HG03565 (cell line): ENCODE results near the gene ITPKB.
"Not testable (repeated sequence)": the region's sequence is repeated elsewhere in the genome, so short reads cannot be mapped to it uniquely, and the experiment has no call there.

Experiments used
- ATAC-seq: cut with Tn5 transposase; IDR thresholded peaks from one replicate; pipeline ENCODE4 v1.9.1; 2021; ENCODE audit warnings: mild to moderate bottlenecking, moderate library complexity; ENCODE audit not compliant: unreplicated experiment

Gene ITPKB

DNA sequence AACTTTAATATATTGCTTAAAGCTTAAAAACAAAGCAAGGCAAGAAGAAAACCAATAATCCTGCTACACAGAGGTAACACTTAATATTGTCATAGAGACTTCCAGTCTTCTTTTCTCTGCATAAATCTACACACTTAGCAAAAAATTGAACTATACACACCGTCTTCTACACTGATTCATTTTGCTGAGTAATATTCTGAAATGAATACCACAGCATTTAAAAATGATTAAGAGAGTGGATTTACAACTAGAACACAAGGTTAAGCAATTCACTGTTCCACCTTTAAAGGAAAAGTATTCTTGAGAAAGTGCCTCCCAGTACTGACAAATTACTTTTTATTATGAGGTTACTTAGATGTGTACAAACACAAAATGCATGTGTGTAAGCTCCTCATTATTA, 22.2 kb upstream of the ITPKB start:
- no peak for ATAC-seq

DNA sequence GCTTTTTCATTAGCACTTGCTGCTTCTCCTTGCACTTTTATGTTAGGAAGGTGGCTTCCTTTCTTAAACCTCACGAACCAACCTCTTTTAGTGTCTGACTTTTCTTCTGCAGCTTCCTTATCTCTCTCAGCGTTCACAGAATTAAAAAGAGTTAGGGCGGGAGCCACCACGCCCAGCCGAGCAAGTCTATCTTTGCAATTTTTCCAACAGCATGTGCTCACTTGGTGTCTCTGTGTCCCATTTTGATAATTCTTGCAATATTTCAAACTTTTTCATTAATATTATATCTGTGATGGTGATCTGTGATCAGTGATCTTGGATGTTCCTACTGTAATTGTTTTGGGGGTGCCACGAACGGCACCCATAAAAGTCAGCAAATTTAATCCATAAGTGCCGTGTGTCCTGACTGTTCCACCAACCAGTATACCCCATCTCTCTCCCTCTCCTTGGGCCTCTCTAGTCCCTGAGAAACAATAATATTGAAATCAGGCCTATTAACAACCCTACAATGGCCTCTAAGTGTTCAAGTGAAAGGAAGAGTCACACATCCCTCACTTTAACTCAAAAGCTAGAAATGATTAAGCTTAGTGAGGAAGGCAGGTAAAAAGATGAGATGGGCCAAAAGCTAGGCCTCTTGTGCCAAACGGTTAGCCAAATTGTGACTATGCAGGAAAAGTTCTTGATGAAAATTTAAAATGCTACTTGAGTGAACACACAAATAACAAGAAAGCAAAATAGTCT, 15.9 kb upstream of the ITPKB start:
- no peak for ATAC-seq

DNA sequence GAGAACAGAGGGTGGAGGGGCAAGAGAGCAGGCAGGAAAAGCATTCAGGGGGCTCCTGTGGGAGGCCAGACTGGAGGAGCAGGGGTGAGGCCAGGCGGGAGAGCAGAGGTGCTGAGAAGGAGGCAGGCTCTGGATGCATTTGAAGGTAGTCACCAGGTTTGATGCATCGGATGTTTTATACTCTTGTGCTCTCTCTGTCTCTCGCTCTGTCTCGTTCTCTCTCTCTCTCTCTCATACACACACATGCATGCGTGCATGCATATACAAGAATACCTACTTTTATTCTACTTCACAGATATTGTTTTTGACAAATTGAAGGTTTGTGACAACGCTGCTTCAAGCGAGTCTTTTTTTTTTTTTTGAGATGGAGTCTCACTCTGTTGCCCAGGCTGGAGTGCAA, 15.0 kb upstream of the ITPKB start:
- ATAC-seq = no peak

DNA sequence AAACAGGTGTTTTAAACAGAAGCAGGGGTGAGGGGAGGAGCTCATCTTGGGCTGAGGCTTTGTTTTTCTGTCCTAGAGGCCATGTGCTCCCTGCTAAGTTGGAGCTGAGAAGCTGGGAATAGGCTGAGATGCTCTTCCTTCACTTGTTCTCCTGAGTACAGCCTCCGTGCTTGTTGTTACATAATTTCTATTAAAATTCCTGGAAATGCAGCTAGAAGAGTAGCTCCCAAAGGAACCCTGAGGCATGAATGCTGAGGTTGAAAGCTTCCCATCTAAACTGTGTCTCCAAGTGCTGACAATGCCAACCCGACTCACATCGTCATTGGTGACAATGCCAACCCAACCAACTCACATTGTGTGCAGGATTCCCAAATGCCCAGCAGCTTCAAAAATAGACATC, 12.6 kb upstream of the ITPKB start:
- no peak for ATAC-seq

DNA sequence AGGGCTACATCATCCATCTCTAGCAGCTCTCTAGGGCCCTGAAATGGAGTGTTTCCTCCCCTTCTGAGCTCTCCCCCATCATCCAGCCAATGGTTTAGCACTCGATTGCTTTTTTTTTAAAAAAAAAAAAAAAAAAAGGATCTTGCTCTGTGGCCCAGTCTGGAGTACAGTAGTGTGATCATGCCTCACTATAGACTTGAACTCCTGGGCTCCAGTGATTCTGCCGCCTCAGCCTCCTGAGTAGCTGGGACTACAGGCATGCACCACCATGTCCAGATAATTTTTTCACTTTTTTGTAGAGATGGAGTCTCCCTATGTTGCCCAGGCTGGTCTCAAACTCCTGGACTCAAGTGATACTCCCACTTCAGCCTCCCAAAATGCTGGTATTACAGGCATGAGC, 12.1 kb upstream of the ITPKB start:
- ATAC-seq = no peak

DNA sequence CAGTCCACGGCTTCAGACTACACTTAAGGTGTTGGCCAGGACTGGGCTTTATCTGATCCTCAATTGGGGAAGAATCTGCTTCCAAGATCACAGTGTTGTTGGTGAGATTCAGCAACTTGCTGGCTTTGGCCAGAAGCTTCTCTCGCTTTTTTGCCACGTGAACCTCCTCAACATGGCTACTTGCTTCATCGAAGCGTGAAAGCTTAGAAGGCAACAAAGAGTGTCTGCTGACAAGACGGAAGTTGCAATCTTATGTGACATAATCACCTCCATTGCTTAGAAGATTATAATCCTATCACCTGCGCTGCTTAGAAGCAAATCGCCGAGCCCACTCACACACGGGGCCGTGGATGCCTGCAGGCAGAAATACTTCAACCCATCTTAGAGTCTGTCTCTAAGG, 10.4 kb upstream of the ITPKB start:
- no peak for ATAC-seq

DNA sequence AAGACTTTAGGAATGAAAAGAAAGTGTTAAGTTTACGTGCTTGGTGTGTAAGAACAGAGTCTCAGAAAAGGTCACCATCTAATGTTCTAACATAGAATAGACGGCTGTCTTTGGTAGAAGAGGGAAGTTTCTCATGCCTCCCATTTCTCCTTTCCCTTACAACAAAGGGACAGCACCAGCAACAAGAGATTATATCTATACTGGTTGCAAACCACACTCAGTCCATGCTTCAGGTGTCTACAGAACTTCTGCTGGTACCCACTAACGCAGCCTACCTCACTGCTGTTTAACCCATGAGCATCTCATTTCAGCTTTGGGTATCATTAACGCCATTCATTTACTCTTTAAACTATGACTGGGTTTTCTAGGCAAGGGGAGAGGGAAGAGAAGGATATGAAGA, 9.2 kb upstream of the ITPKB start:
- ATAC-seq = no peak

DNA sequence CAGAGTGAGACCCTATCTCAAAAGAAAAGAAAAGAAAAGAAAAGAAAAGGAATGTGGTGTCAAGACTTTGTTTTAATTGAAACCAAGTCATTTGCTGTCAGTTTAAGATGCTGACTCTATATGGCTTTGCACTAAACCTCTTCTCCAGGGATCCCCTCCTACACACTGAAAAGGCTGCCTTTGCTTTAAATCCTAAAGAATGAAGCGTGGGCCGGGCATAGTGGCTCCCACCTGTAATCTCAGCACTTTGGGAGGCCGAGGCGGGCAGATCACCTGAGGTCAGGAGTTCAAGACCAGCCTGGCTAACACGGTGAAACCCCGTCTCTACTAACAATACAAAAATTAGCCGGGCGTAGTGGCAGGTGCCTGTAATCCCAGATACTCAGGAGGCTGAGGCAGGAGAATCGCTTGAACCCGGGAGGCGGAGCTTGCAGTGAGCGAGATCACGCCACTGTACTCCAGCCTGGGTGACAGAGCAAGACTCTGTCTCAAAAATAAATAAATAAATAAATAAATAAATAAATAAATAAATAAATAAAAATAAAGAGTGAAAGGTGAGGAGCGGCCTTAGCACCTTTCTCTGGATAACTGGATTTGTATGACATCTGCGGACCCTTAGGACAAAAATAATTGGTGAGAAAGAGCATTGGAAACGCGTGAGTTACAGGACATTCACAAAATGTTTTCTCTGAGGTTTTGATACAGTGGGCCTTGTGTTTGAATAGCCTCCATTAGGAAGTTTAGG, 8.6 kb upstream of the ITPKB start:
- not testable (repeated sequence) for ATAC-seq

DNA sequence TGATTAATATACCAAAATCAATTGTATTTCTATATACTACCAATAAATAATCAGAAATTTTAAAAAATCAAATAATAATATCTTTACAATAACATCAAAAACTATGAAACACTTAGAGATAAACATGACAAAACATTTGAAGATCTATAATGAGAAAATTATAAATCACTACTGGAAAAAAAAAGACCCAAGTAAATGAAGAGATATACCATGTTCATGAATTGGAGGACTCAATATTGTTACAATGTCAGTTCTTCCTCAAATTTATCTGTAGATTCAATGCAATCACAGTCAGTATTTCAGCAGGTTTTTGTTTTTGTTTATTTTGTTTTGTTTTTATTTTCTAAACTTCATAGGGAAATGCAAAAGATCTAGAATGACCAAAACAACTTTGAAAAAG, 4.2 kb upstream of the ITPKB start:
- ATAC-seq = no peak

DNA sequence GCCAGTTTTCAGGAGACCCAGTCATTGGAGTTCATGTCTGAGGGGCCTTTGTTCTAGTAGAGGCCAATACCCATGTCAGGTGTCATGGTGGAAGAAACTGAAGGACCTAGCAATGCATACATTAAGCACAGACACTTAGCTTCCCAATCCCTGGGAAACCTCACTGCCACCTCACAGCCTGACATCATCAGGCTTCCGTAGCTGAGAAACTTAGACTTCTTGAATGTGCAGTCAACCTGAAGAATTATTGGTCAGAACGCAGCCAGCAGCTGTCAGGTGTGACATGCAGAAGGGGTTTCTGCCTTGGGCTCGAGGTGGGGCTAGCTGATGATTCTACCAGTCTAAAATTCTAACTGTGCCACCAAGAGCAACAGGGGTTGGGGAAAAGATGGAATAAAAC, 1.9 kb upstream of the ITPKB start:
- ATAC-seq = no peak

DNA sequence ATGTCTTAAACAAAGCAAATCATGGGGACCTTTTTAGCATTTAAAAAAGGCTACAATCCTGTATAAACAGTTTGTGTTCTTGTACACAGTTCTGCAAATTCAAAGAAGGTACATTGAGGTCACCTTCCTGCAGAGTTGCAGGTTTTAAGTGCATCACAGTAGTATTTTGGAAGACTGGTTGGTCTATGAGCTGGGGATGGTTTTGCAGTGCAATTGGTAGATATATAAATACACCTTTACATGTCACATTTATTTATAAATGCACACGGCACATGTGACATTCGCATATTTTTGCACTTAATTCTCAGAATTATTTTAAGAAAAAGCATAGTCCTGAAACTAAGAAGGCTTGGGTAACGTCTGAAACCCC, 599 bp upstream of the ITPKB start:
- no peak for ATAC-seq

DNA sequence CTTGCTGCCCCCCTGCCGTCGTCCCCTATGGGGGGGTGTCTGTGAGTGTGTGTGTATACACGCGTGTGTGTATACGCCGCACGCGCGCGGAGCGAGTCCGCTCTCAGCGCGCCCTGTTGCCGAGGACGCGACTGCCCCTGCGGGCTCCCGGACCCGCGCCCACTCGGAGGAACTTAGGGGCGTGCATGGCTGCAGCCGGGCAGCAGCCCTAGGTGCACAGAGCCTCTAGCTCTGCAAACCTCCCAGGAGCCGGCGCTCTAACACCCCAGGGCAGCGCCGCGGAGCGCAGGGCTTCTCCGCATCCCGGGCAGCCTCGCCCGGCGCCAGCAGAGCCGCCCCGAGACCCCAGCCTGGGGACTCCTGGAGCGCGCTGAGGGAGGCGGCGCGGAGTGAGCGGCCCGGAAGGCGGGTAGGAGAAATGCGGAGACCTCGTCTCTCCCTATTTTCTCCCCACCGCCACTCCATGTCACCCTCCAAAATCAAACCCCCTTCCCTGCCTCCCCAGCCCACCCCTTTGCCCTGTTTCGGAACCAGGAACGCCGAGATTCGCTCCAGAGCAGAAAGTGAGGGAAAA, 574 bp downstream of the ITPKB start:
- no peak for ATAC-seq

DNA sequence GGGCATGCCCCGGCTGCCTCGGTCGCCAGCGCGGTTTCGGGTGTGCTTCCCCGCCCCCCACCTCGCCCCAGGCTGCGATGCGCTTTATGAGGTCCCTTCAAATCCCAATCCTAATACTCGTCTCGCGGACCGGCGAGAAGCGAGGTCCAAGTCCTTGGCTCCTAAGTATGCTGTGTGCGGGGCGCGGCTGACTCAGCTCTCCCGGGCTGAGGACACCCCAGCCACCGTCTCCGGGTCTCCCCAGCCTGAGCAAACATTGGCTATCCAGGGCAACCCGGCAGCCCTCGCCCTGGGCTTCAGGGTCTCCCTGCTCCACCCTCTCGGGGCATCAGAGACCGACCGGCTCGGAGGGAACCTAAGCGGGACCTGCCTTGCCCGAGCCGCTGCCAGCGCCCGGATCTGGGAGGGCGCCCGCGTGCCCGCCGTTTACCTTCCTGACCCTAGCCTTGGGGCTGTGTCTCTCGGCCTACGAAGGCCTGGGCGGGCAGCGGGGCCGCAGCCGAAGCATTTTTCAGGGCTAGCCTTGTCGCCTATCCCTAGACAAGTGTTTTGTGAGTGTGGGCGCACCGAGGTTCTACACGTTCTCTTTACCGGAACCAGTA, 1.2 kb downstream of the ITPKB start:
- no peak for ATAC-seq

DNA sequence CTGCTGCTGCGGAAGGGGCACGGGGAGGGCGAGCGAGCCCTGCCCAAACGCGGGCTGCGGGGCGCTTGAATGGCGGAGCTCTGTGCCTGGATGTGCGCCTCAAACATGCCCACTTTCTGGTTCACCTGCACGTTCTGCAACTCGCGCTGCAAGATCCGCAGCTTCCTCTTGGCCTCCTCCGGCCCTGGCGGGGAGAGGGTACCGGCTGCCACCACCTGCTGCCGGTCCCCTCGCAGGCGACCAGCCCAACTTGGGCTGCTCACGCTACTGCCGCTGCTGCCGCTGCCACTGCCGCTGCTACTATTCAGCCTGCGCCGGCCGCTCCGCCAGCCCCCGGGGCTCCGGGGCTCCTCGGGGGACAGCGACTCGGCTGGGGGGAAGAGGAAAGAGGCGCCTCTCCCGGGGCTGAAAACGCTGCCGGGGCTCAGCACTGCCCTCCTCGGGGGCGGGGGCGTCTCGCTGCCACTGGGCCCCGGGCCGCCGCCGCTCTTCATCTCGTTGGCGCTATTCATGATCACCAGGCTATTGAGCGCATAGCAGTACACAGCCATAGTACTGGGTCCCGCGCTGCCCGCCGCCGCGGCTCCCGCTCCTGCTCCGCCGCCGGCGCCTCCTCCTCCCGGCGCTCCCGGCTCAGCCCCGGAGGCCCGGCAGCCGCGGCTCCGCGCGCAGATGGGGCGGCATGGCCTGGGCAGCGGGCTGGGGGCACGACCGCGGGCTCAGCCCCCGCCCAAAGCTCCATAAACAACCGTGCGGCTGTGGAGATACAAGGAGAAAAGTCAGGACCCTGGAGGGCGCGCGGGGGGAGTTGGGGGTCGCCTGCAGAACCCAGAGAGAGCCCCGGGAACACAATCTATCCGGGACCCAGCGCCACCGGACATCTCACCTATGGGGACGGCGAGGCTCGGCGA, 1.9 kb downstream of the ITPKB start:
- peak; percentile 28 for ATAC-seq

DNA sequence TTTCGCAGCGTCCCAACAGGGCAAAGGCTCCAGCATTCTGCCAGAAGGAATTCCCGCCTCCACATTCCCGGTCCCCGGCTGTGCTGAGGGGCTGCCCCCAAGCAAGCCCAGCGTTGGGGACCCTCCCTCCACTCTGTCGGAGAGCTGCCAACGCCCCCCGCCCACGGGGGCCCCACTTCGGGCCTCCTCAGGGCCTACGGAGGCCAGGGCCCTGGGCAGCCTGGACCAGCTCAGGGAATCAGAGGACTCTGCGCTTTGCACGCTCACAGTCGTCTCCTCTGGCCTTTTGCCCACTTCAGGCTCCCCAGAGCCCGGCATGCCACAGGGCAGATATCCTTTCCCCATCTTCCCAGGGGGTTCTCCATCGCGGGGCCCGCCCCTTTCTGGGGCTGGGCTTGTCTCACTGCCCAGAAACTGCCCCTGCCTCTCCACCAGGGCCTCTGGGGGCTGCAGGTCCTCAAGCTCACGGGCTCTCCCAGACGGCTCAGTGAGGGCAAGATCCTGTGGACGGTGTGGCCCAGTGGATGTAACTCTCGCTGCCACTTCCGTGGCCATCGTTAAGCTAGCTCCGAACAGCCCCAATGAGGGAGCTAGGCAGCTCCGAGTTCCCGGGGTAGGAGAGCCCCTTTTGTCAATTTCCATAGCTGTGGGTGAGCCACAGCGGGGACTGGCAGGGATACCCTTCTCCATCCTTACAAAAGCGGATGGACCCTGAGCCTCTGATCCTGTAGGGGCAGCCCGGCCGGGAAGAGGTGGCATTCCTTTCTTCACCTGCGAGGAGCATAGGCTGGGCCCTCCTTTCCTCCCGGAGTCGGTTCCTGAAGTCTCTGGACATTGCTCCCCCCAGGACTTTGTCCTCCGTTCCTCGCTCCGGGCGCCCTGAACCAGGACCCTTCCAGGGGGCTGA, 2.8 kb downstream of the ITPKB start:
- ATAC-seq = no peak

DNA sequence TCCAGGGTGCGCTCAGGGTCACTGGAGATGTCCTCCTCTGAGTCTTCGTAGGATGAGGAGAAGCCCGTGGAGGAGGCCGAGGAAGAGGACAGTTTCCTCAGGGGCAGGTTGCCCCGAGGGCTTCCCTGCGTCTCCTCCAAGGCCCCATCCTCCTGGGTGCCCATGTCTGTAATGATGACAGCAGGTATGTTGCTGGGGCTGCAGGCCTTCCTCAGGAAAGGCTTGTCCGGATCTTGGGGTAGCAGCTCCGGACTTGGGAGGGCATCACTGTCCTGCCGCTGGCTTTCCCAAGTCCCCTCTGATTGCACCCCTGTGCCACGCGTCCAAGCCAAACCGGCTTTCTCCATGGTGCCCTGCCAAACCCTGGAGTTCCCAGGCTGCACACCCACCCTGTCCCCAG, 3.5 kb downstream of the ITPKB start:
- ATAC-seq = no peak

DNA sequence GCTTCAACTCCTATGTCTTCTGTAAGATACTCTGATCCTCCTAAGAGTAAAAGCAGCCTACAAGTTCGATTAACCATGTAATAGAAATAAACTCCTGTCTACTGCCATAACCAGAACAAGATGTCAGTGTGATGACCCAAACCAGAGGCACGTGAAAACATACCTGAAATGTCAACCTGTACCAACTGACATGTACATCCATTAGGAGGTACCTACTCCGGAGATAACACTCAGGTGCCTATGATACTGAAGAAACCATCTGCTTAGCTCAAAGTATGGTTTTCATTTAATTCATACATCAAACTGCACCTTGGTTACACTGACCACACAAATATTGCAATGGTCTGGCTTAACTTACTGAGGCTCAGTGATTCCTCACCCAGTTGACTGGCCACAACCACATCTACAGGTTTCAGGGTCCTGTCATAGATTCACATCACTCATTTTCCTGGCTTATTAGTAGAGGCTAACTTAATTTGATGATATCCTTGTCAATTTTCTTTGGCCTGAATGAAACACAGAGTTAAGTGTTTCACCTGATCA, 4.4 kb downstream of the ITPKB start:
- ATAC-seq = no peak

DNA sequence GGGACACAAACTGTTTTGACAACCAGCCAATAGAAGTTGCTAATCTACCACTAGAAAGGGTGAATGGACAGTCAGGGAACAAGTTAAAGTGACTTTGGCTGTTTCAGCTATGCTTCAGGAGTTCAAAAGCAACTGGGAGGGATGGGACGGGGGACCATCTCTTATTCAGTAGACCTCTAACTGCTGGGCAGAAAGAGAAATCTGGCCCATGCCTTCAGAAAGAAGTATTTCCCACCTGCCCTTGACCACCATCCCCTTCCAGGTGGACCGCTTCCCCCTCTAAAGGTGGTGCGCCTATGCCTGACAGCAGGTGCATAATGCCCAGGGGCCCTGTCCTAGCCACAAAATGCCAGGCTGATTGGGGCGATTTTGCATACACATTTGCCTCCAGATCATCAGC, 5.2 kb downstream of the ITPKB start:
- no peak for ATAC-seq

DNA sequence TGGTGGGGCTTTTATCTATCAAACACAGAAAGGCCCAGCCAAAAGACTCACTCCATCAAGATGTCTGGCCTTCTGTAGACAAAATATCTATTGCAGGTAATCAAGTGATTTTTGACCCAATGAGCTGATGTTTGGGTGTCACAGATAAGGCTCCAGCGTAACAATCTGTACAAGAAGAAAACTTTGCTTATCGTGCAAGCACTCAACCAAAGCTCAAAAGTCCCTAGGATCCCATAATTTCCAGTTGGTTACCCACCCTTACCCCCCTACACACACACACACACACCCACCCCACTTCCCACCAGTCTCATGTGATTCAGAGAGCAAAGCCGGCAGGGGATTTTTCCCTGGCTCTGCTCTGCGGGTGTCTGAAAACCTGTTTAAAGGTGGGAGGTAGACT, 5.8 kb downstream of the ITPKB start:
- ATAC-seq = no peak

DNA sequence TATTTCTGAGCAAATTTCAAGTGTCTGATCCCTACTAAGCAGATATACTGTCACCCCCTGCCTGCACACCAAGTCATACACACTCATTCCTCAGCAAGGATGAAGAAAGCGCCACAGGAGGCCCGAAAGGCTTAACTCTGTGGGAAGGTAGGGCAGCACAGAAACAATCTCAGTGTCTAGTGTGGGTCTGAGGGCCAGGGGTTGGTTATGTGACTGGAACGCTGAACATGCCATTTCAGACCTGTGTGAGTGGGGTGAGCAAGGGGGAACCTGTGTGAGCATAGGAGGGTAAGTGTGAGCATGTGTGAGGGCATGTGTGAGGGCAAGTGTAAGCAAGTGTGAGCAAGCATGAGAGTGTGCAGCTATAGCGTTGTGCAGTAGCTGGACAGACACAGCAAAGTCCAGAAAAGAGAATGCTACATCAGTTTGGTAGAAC, 6.2 kb downstream of the ITPKB start:
- ATAC-seq = no peak
